Fibroblast of gingiva (primary cell): ENCODE measurements around the gene RASSF5.
A peak's percentile ranks its signal among the peaks of the same experiment; 100 is the strongest.
"Not testable (repeated sequence)": the region's sequence is repeated elsewhere in the genome, so short reads cannot be mapped to it uniquely, and the experiment has no call there.

Source experiments
- DNase-seq: peaks from one replicate; pipeline ENCODE4 v3.0.0-alpha.2; 2011; ENCODE audit warnings: low read depth

RASSF5 gene

DNA sequence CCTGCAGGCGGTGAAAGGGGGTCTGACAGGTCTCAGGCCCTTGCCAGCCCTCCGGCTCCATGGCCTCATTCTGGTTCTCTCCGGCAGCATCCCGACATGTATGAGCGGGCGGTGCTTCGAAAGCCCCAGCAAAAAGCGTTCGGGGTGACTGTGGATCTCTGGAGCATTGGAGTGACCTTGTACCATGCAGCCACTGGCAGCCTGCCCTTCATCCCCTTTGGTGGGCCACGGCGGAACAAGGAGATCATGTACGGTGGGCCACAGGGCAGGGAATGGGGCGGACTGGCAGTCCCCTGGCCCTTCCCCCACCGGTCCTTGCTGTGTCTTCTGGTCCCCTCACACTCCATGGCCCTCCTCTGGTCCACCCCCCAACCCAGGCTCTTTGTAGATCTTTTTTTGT is 30.7 kb upstream of the RASSF5 start:
- no peak for DNase-seq

DNA sequence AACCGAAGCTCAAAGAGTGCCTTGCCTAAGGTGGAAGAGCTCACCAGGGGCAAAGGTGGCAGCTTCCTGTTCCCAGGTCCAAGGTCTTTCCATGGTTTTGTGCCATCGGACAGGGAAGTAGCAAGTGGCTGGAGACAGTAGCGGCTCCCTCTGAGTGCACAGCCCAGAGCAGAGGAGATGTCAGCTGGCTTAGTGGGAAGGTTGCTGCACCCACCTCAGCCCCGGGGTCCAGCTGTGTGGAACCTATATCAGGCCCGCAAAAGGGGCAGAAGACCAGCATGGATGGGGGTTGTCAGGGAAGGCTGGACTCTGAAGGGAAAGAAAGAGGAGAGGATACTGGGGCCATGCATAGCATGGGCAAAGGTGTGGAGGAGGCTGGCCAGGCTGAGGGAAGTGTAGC is 30.2 kb upstream of the RASSF5 start:
- DNase-seq, result no peak

DNA sequence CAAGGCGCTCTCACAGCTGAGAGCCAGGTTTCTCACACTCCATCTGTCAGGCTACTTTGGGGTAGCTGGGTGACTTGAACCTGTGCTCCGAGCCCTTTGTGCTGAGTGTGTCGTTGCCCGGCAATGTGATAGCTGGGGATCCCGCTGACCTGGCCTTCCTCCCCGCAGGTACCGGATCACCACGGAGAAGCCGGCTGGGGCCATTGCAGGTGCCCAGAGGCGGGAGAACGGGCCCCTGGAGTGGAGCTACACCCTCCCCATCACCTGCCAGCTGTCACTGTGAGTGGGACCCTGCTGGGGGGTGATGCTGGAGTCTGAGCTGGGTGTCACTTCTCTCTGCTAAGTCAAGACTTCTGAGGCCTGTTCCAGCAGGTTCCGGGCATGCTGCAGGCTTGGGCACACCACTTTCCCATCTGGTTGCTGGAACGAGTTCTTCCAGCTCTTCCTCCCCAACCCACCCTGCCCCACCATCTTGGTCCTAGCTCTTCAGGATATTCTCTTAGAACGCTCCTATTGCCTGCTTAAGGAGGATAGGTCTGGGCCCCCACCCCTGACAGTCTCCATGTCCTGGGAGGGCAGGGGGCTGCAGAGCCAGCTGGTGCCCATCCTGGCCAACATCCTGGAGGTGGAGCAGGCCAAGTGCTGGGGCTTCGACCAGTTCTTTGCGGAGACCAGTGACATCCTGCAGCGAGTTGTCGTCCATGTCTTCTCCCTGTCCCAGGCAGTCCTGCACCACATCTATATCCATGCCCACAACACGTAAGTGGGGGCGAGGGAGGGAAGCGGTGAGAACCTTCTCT is 29.6 kb upstream of the RASSF5 start:
- no peak for DNase-seq

DNA sequence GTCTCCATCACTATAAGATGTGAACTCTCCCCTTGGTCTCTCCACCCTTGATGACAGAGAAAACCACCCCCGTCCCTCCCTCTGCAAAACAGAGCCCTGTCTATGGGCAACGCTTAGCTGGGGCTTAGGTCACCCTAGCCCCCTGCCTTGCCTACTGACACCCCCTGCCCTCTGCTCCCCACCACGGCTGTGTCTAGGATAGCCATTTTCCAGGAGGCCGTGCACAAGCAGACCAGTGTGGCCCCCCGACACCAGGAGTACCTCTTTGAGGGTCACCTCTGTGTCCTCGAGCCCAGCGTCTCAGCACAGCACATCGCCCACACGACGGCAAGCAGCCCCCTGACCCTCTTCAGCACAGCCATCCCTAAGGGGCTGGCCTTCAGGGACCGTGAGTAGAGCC is 28.6 kb upstream of the RASSF5 start:
- no peak for DNase-seq

DNA sequence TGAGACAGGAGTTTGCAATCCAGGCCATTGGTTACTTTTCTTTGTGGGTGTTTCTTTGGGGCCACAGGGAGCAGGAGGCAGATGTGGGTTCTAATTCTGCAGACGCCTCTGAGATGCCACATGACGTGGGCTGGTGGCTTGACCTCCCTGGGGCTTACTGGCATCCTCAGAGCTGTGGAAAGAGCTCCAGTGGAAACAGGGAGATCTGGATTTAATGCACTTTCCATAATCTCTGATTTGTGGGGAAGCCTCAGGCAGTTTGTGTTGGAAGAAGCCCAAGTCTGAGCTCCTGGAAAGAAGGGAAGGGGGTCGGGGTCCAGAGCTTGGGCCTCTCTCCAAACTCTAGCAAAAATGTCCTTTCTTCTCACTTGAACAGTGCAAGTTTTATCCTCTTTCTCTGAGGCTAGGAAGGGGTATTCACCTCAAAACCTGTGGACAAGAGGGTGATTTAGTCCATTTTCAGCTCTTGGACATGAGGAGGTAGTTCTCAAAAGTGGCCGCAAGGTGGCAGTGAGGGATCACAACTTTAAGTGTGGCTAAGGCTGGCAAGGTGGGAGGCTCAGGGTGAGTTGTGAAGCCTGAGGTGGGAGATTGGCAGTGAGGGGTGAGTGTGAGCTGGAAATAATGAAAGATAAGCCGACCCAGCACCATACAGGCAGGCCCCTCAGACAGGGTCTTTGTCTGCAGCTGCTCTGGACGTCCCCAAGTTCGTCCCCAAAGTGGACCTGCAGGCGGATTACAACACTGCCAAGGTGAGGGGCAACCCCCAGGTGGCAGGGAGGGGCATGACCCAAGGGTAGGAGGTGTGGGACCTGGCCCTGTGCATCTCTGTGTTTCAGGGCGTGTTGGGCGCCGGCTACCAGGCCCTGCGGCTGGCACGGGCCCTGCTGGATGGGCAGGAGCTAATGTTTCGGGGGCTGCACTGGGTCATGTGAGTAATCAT is 27.9 kb upstream of the RASSF5 start:
- DNase-seq, result peak; percentile 61

DNA sequence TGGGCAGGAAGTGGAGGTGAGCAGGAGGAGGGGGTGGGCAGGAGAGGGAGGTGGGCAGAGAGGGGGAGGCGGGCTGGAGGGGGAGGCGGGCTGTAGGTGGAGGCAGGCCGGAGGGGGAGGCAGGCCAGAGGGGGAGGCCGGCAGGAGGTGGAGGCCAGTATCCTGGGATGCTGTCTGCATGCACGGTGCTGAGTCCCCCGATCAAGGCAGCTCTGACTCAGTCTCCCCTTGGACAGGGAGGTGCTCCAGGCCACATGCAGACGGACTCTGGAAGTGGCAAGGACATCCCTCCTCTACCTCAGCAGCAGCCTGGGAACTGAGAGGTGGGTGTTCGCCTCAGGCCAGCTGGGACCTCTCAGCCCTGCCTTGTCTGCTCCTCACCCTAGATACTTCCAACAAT is 27.1 kb upstream of the RASSF5 start:
- DNase-seq, result no peak

DNA sequence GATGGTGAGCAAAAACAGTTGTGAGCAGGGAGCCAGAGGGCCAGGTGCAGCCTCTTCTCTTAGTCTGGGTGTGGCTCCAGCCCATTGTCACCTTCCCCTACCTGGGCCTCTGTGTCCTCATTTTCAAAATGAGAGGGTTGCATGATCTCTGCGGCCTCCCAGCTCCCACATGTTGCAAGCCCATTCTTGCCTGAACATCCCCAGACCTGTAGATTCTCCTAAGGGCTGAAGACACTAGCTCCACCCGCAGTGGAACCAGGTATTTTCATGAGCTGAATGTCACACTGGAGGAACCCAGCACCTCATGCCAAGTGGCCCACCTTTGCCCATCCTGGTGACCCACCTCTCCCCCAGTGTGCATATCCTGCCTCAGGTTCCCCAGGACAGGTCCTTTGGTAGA is 24.7 kb upstream of the RASSF5 start:
- no peak for DNase-seq

DNA sequence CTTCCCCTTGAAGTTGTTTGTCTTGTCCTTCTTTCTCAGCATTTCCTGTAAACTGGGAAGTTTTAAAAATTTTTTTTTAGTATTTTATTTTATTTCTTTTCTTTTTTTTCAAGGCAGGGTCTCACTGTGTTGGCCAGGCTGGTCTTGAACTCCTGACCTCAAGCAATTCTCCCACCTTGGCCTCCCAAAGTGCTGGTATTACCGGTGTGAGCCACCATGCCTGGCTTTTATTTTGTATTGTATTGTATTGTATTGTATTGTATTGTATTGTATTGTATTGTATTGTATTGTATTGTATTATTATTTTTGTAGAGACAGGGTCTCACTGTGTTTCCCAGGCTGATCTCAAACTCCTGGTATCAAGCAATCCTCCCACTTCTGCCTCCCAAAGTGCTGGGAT is 23.5 kb upstream of the RASSF5 start:
- DNase-seq, result not testable (repeated sequence)

DNA sequence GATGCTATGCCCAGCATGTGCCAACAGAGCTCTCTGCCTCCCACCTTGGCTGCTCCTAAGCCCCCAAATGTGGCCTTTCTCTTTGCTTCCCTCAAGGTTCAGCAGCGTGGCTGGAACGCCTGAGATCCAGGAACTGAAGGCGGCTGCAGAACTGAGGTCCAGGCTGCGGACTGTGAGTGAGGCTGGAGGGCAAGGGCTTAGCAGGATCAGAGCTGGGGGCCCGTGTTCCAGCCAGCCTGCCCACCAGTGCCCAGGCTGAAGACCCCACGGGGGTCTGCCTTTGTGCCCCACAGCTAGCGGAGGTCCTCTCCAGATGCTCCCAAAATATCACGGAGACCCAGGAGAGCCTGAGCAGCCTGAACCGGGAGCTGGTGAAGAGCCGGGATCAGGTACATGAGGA is 22.4 kb upstream of the RASSF5 start:
- DNase-seq, result no peak

DNA sequence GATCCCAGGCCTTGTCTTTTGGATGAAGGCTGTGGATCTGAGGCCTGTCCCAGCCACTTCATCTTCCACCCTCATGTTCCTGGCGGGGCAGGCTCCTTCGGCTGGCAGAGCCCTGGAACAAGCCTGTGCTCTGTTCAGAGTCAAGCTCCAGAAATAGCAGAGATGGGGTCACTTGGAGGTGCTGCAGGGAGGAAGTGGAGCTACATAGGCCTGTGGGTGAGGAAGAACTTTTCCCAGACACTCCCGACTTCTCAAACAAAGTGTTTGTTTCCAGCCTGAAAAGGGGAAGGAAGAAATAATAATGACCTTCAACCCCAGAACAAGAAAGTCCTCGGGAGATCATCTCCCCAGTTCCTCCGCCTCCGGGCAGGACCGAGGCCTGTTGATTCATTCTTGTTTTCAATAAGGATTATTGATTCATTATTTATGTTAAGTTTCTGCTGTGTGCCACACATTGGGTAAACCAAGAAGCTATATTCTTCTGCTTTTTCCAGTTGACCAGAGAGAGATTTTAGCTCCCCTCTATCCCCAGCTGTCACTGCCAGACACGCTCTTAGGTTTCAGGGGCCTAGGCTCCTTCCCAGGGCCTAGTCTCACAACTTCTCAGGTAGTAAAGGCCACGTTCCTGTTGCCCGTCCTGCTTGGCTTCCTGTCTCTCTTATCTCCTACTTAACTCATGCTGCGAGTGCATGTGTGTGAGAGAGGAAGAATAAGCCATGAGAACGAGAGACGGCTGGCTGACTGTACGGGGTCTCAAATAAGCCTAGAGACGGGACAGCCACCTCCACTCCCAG is 20.1 kb upstream of the RASSF5 start:
- no peak for DNase-seq

DNA sequence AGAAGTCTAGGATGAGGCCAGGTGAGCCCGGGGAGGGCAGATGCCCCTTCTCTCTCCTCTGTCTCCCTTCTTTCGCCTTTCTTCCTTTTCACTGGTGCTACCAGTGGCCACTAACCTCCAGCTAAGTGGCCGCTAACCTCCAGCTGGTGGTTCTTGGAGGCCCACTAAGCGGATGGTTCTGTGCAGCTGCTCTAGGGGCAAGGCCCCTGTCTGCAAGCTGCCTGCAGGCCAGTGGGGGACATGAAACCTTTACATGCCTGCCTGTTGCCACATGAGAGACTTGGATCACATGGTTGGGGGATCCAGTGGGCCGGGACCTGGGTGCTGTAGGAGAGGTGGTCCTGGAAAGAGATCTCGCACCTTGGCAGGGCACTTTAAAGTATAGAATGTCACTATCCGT is 19.4 kb upstream of the RASSF5 start:
- DNase-seq, result no peak

DNA sequence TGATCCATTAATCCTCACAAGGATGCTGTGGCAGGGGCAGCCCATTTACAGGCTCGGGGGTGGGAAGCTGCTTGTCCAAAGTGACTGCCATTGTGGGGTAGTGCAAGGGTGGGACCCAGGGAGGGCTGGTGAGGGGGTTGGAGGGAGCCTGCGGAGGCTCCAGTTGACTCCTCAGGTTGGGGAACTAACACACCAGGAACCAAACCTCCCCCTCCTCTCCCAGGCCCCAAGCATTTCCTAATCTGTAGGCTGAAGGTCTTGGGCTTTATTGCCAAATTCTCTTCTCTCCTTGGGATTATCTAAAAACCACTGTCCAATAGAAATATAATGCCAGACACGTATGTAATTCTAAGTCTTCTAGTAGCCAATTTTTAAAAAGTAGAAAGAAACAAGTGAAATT is 18.9 kb upstream of the RASSF5 start:
- DNase-seq, result no peak

DNA sequence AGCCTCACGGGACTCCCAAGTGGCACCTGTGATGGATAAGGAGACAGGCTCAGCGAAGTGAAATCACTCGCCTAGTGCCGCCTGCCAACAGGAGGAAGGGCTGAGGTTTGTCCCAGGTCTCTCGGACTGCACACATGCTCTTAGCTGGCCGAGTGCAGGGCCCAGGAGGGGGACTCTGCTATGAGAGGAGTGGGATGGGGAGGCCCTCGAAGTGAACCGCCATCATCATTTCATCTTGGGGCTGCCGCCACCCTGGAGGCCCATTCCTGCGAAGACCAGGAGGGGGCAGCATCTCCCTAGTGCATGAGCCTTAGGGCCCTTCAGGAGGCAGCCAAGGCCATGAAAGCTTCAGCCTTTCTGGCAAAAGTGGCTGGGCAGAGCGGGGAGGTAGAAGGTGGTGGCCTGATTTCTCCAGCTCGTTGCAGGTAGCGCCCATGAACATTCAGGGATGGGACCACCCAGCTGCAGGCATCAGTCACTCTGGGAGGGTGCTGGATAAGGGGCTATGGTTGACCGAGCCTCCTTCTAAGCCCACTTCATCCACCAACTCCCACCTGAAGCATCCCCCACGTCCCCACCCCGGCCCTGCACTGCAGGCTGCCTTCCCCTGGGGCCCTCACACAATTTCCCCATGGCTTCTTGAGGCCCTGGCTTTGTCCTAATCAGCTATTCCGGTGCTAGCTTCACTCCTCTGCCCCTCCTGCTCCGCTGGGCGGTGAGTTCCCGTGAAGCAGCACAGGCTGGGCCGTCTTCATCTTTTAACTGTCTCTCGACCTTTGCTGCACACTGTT is 17.2 kb upstream of the RASSF5 start:
- DNase-seq, result peak; percentile 50

DNA sequence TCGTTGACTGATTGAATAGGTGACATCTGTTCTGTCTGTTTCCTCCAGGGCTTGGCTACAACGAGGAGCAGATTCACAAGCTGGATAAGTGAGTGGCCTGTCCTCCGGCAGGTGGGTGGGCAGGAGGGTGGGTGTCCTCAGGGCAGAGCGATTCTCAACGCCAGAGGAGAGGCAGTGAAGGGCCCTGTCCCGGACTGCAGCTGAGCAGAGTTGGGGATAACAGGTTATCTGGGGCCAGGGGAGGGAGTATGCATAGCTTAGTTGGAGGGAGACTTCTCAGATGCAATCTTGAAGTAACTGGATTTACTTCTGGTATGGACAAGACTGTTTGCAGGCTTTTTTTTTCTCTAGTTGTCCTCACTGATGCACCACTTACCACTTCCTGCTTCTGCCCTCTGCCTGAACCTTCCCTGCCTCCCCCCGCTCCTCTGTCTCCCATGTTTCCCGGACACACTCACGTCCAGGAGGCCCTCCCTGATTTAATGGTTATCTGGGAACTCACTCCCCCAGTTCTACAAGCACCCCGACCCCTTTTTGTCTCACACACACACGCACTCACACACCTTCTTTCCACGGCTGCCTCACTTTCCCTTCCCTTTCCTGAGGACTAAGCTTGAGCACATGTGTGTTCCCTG is 16.4 kb upstream of the RASSF5 start:
- no peak for DNase-seq

DNA sequence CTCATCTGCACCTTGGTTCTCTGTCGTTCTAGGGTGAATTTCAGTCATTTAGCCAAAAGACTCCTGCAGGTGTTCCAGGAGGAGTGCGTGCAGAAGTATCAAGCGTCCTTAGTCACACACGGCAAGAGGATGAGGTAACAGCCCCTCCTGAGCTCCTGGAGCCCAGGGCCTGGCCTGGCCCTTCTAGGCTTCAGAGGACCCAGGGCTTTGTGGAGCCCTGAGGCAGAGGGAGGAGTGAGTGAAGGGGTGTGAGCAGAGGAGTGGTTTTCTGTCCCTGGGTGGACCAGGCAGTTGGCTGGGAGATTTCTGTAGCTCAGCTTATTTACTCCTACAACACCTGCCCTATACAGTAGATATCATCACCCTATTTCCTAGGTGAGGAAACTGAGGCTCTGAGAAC is 15.7 kb upstream of the RASSF5 start:
- no peak for DNase-seq

DNA sequence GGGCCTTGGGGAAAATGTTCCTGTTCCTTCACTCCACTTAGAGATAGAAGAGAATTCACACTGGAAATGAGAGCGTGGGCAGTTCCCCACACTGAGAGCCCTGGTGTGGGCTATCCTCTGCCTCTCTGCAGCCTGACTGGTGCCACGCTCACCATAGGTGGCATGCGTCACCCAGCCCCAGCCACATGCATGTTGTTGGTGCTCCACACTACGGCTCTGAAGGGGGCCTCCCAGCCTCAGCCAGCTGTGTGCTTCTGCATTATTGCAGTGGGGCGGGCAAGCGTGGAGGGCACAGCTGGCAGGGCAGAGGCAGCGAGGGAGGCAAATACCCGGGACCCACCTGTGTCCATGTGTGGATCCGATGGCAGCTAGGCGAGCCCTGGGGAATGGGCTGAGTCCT is 14.7 kb upstream of the RASSF5 start:
- DNase-seq, result no peak

DNA sequence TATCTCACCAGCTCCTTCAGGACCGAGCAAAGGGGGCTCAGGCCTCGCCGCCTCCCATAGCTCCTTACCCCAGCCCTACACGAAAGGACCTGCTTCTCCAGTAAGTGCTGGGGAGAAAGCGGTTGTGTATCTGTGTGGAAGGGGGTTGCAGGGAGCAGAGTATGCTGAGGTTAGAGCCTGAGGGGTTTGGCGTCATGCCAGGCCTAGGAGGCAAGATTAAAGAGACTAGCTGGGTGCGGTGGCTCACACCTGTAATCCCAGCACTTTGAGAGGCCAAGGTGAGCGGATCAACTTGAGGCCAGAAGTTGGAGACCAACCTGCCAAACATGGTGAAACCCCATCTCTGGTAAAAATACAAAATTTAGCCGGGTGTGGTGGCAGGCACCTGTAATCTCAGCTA is 14.1 kb upstream of the RASSF5 start:
- no peak for DNase-seq

DNA sequence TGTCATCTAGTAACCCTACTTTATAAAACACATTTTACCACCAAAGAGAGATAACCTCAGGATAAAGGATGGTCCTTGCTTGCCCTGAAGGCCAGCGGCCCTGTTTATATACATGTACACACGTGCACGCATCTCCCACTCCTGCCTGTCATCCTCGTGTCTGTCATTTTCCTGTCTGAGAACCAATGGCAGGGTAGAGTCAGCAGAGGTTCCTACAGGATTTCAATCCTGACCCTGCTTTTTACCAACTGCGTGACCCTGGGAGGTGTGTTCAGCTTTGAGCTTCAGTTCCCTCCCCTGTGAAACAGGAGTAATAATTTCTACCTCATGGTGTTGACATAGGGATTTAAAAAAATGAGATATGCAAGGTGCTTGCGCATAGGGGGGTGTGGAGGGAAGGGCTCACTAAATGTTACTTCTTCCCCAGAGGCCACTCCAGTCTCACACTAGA is 12.3 kb upstream of the RASSF5 start:
- DNase-seq, result no peak

DNA sequence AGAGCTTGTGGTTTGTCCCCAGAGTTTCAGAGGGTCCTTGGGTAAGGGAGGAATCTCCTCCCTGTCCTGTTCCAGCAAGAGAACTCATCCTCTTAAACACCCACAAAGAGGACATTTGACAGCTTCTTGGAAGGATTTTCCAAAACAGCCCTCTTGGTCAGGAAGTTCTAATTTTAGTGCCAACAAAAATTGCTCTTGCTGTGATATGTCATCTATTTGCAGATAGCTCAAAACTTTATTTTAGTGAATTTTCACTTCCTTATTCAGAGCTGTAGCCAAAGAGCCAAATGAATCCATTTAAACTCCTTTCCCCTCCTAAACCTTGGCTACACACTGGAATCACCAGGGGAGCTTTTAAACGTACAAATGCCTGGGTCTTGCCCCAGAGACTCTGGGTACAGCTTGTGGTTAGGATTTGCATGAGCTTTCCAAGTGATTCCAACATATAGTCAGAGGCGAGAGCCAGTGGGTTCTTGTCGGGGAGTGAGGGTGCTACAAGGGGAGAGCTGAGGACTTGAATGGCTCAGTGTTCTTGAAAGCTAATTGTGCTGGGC is 11.8 kb upstream of the RASSF5 start:
- DNase-seq, result peak; percentile 13

DNA sequence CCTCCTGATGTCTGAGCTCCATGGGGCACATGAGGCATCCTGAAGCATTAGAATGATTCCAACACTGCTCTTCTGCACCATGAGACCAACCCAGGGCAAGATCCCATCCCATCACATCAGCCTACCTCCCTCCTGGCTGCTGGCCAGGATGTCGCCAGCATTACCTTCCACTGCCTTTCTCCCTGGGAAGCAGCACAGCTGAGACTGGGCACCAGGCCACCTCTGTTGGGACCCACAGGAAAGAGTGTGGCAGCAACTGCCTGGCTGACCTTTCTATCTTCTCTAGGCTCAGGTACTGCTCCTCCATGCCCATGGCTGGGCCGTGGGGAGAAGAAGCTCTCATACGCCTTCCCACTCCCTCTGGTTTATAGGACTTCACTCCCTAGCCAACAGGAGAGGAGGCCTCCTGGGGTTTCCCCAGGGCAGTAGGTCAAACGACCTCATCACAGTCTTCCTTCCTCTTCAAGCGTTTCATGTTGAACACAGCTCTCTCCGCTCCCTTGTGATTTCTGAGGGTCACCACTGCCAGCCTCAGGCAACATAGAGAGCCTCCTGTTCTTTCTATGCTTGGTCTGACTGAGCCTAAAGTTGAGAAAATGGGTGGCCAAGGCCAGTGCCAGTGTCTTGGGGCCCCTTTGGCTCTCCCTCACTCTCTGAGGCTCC is 11.1 kb upstream of the RASSF5 start:
- no peak for DNase-seq
